Epithelial cell of prostate (primary cell): ENCODE data around the gene ADAMTS7.
"Not testable (repeated sequence)": the region's sequence is repeated elsewhere in the genome, so short reads cannot be mapped to it uniquely, and the experiment has no call there.

Source experiments
- DNase-seq: peaks from one replicate; pipeline ENCODE4 v3.0.0-alpha.2; 2011; ENCODE audit warnings: low read depth, low spot score
- H3K27ac ChIP-seq: fragments of 450-650 bp; 2 replicates; pipeline ENCODE4 v1.5.1; 2017; ENCODE audit warnings: mild to moderate bottlenecking

The ADAMTS7 gene

DNA sequence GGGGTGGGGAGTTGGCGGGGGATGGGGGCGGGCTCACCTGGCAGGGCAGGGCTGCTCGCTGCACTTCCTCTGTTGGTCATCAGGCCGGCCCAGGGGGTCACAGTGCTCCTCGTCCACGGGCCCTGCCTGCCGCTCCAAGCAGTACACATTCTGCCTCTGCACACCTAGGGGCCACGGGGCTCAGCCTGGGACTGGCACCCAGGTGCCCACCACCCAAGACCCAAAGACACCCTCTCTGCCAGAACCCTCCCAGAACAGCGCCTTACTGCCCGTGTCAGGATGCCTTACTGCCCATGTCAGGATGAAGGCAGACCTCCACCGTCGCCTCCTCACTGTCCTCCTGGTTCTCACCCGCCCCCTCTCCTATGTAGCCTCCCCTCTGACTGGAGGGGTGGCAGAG lies 43.2 kb downstream of the ADAMTS7 start:
- no peak for DNase-seq

DNA sequence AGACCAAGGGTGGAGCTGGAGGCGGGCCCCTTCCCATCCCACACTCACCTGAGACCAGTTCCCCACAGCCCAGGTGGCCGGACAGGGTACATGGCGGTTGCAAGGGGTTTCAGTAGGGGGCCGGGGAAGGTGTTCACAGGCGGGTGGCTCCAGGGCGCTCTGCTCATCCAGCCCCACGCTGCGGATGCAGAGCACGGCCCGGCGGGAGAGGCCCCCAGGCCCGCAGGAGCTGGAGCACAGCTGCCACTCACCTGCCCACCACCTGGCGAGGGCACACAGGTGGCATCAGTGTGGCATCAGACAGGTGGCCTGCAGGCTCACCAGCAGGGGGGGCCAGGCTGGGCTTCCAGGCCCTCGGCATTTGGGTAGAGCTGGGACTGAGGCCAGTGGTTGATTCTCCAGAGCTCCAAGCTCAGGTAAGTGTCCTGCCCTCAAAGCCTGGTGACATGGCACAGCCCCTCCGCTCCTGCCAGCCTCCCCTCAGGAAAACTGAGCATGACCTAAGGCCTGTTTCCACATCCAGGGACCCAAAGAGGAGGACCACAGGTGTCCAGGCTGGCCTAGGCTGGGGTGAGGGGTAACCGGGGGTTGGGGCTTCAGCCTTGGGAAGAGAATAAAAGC lies 43.8 kb downstream of the ADAMTS7 start:
- H3K27ac ChIP-seq, result no peak overlapping the region
- DNase-seq, result no peak

More for the DNA sequence above, 43.2 kb downstream of the ADAMTS7 start:
- no peak overlapping the region for H3K27ac ChIP-seq

DNA sequence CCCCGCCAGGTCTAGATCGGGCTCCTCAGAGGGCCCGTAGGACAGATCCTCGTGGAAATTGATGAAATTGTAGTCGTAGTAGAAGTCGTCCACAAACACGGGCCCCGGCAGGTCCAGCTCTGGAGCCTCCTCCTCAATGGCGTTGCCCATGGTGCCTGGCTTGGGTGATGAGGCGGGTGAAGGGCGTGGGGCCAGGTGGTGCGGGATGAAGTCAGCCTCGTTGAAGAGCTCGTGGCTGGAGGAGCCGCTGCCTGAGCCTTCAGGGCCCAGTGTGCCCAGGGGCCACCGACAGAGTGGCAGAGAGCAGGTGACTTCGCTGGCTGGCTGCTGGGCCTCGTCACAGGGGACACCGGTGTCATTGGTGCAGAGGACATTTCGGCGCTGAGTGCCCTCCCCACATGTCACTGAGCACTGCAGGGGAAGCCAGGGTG lies 44.6 kb downstream of the ADAMTS7 start:
- DNase-seq, H3K27ac ChIP-seq: not testable (repeated sequence)

DNA sequence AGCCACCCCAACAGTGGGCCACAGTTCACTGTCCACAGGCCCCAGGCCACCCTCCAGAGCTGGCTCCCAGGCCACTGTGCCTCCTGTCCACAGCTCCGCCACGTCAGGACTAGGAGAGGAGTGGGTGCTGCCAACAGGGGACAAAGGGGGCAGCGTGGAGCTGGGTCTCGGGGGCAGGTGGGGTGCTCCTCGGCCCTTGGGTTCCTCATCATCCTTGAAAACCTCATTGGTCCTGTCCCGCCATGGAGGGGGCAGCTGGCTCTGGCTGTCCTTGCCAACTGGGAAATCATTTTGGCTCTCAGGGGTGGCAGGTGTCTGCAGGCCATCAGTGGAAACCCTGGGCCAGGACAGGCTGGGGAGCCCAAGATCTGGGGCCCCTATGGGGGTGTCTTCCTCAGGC lies 45.2 kb downstream of the ADAMTS7 start:
- no peak for DNase-seq
- H3K27ac ChIP-seq, result no peak overlapping the region

DNA sequence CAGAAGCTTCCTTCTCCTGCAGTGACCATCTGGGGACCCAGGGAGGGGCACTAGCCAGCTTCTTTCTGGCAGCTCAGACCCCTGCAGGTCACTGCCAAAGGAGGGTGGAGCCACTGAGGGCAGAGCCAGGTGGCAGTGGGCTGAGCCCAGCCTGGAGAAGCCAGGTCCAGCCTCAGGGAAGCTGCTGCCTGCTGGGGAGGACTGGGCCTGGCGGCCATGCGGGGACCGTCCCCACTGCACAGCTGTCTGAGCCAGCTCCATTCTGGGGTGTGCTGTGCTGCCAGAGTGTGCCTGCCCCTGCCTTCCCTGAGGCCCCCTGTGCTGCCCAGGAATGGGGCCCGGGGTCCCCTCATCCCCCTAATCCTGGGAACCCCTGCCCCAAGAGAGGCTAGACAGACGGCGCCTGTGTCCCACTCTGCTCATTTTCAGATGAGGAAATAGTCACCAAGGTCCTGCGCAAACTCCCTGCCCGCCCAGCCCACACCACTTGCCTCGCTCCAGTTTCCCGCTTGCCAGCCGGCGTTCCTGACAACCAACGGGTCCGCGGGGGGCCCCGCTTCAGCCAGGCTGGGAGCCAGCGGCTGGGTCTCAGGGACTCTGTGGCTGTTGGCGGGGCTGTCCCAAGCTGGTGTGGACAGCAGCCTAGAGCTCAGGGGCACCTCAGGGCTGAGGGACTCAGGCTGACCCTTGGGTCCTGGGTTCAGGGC lies 46.0 kb downstream of the ADAMTS7 start:
- DNase-seq, H3K27ac ChIP-seq: not testable (repeated sequence)

DNA sequence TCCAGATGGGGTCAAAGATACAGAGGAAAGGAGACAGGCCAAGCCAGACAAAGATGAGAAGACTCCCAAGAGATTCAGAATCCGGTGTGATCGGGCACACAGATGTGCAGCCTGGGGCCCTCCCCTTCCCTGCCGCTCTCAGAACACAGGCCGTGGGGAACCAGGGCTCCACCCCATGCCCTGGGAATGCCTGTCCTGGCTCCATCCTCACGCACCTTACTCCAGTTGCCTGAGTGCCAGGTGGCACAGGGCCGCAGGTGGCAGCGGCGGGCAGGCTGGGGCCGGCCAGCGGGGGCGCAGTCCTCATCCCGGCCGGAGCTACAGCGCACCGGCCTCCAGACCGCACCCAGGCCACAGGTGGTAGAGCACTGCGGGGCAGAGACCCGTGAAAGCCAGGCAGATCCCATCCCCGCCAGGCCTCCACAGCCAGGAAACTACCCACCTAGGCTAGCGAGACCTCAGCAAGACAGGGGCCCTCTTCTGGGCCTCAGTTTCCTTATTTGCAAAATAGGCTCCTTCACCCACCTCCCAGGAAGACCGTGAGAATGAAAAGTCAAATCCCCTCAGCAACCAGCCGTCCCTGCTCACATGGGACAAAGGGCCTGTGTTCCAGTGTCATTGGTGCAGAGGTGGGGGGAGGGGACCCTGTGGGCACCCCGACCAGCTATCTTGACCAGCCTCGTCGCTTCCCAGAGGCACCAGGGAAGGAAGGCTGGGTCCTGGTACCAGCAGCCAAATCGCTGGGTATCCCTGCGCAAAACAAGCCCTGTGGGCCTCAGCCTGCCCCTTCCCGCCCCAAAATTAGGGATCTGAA lies 46.7 kb downstream of the ADAMTS7 start:
- not testable (repeated sequence) for DNase-seq, H3K27ac ChIP-seq

- no peak for DNase-seq
- no peak overlapping the region for H3K27ac ChIP-seq
These were observed 47.4 kb downstream of the ADAMTS7 start for GRCh38 chr15:78763796-78764241.

GRCh38 chr15:78762985-78763795 lies 48.1 kb downstream of the ADAMTS7 start:
- no peak overlapping the region for H3K27ac ChIP-seq
- no peak for DNase-seq

DNA sequence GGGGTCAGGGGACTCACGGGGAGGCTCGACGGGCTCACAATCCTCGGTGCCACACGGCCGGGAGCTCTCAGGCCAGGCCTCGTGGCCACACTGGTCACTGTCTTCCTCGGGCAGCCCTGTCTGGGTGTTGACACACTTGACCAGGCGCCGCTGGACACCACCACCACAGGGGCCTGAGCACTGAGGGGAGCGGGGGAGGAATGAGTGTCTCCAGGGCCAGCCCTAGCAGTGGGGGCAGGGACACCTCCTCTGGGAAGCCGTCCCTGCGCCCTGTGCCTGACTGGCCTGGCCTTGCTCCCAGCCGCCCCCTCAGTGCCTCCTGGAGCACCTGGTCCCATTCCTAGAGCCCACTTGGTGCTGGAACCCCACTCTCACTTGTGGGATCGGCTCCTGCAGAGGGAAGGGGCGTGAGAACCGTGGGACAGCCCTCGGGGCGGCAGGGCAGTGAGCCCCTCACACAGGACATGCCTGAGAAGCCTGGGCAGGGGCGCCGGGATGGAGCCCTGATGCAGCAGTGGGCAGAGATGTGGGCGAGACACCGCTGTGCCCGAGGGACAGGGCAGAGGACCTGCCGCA lies 48.8 kb downstream of the ADAMTS7 start:
- not testable (repeated sequence) for H3K27ac ChIP-seq, DNase-seq

DNA sequence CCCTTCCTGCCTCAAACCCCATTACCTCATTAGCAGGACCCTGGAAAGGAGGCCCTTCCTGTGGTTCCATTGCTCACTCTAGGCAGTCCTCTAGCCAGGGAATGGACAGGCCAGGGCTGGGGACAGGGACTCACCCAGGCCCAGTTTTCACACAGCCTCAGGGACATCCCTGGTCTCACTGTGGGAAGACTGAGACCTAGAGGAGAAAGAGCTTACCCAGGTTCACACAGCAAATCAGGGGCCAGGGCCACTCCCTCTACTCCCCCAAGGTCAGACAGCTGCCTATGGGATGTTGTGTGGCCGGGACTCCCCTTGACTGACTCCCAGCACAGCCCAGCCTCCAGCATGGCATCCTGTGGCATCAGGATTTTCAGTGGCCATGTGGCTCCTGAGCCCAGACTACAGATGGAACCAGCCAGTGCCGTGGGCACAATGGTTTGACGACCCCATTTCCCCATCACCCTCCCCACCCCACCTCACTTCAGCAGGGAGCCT lies 49.3 kb downstream of the ADAMTS7 start:
- H3K27ac ChIP-seq, result no peak overlapping the region
- no peak for DNase-seq

- H3K27ac ChIP-seq, DNase-seq: not testable (repeated sequence)
These were observed 49.8 kb downstream of the ADAMTS7 start for GRCh38 chr15:78761475-78761874.

DNA sequence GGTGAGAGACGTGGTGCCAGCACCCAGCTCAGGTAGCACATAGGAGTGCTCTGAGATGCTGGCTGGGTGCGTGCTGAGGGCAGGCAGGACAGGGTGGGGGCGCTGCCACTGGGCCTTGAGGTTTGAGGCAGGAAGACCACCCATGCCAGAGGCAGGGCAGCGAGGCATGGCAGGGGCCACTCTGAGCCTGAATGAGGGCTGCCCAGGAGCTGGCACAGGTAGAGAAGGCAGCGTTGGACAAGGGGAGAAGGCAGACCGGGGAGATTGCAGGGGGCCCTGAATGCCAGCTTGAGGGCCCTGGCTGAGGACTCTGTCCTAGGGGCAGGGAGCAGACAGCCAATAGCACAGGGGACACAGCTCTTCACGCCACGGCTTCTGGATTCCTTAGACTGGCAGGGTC lies 50.2 kb downstream of the ADAMTS7 start:
- no peak overlapping the region for H3K27ac ChIP-seq
- DNase-seq, result no peak

DNA sequence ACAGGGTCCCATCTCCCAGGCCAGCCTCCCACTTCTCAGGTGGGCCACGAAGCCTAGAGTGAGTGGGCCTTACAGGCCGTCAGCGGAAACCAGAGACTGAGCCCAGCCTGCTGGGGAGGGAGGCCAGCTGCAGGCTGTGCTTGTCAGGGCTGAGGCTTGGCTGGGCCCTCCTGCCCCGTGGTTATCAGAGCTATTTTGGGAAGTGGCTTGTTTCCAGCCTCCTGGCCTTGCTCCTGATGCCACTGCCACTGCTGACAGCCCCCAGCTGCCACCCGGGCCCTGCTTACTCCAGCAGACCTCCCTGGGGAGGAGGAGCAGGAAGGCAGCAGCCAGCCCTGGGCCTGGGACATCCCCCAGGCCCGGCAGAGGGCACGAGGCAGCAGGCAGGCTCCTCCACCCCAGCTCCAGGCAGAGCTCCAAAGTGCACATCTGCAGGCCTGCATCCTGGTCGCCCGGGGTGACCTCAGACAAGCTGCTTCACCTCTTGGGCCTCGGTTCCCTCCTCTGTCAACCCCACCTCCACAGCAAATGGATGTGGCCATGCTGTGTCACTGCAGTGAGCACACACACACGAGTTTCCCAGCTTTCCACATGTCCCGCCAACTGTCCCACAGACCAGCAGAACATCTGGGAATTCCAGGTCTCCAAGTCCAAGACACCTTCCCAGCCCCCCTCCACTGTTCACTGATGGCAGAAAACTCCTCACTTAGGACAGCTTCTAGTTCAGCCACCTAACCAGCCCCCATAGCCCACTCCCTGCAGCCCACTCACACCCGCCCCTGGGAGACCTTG lies 51.0 kb downstream of the ADAMTS7 start:
- H3K27ac ChIP-seq, DNase-seq: not testable (repeated sequence)

DNA sequence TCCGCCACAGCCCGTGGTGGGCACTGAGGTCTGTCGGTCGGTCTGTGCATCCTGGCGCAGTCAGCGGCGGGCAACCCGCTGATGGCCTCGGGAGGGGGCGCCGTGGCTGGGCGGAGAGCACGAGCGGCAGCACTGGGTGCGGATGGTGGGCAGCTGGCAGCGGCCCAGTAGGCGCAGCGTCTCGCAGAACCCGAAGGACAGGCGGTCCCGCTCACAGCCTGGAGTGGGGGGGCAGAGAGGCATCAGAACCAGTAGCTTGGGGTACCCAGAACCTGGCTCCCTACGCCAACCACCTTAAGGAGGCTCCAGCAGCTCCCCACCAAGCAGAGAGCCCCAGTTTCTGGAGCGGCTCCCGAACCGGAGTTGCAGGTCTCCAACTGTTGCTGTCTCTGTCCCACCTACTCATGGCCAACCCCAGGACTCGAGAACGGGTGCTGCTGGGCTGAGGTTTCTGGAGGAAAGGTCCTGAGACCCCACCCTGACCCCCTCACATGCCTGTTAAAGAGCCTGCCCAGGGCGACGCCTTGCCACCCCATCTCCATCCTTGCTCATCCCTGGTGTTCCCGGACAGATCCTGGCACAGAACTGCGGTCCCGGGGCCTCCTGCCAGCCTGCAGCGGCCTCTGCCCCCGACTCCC lies 51.8 kb downstream of the ADAMTS7 start:
- DNase-seq, H3K27ac ChIP-seq: not testable (repeated sequence)

- H3K27ac ChIP-seq, DNase-seq: not testable (repeated sequence)
These were observed 52.6 kb downstream of the ADAMTS7 start for GRCh38 chr15:78758486-78759200.

- not testable (repeated sequence) for H3K27ac ChIP-seq, DNase-seq
These were observed 53.2 kb downstream of the ADAMTS7 start for GRCh38 chr15:78758084-78758483.

GRCh38 chr15:78757636-78757905 lies 53.7 kb downstream of the ADAMTS7 start:
- DNase-seq, result no peak
- H3K27ac ChIP-seq, result peak overlapping the region; percentile 41
